Stomach smooth muscle (tissue), 2 donors: ENCODE data around the gene PSME3IP1.
"Not testable (repeated sequence)": the region's sequence is repeated elsewhere in the genome, so short reads cannot be mapped to it uniquely, and the experiment has no call there.

ENCODE experiments used
- H3K27ac ChIP-seq: one replicate; pipeline ENCODE4 v1.7.0; 2013; ENCODE audit warnings: mild to moderate bottlenecking, low read length, inconsistent platforms
- H3K27me3 ChIP-seq, 2 donors: one replicate each; pipeline ENCODE4 v1.7.0; 2013; ENCODE audit warnings: low read length in 2 of 2; ENCODE audit not compliant: insufficient read depth in 2 of 2, control insufficient read depth in 1 of 2
- H3K36me3 ChIP-seq, 2 donors: one replicate each; pipeline ENCODE4 v1.7.0; 2013; ENCODE audit warnings: low read length in 2 of 2; ENCODE audit not compliant: control insufficient read depth in 2 of 2, insufficient read depth in 2 of 2
- H3K4me1 ChIP-seq: one replicate; pipeline ENCODE4 v1.7.0; 2013; ENCODE audit warnings: low read length; ENCODE audit not compliant: control insufficient read depth, insufficient read depth
- H3K4me3 ChIP-seq, 2 donors: one replicate each; pipeline ENCODE4 v1.7.0; 2013; ENCODE audit warnings: low read length in 2 of 2
- H3K9ac ChIP-seq, 2 donors: one replicate each; pipeline ENCODE4 v1.7.0; 2013; ENCODE audit warnings: low read length in 2 of 2, mild to moderate bottlenecking in 1 of 2
- H3K9me3 ChIP-seq, 2 donors: one replicate each; pipeline ENCODE4 v1.7.0; 2013; ENCODE audit warnings: low read length in 2 of 2; ENCODE audit not compliant: control insufficient read depth in 2 of 2
- donor health status: healthy.
- donor health status: Pancreatic carcinoma.

PSME3IP1 gene

GRCh38 chr16:57123216-57123973, 62.4 kb downstream of the PSME3IP1 start:
- Histone ChIP-seq H3K27ac (no peak overlapping the region), H3K27me3 (no peaks in the 10 kb centered on the region), H3K4me3 (no peak overlapping the region), H3K36me3 (peaks cover 0 to 19% of the 10 kb centered on the region in 2 donors), H3K9ac (no peak overlapping the region), H3K4me1 (no peaks in the 10 kb centered on the region), H3K9me3 (no peaks in the 10 kb centered on the region)

DNA sequence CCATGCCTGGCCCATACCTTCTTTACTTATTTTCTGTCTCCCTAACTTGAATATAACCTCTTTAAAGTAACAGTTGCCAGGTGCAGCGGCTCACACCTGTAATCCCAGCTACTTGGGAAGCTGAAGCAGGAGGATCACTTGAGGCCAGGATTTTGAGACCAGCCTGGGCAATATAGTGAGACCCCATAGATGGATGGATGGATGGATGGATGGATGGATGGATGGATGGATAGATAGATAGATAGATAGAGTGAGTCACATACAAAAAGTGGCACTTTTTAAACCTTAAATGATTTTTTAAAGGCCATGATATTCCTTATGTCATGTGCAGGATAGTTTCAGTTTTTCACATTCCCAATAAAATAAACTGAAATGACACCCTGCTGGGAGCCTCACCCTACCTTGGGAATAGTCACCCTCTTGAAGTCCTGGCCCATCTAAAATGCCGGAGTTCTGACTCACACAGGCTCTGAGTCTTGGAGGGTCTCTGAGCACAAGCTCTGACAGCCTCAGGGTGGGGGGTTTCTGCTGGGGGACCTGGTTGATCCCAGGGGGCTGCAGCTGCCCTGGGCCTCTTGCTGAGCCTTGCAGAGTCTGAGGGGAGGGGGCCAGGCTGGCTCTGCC, 67.3 kb downstream of the PSME3IP1 start:
- H3K9ac ChIP-seq: no peak overlapping the region
- no peaks in the 10 kb centered on the region for H3K27me3 ChIP-seq
- no peaks in the 10 kb centered on the region for H3K4me1 ChIP-seq
- no peaks in the 10 kb centered on the region for H3K9me3 ChIP-seq
- H3K4me3 ChIP-seq: no peak overlapping the region
- peaks cover 0 to 30% of the 10 kb centered on the region in 2 donors for H3K36me3 ChIP-seq
- no peak overlapping the region for H3K27ac ChIP-seq

DNA sequence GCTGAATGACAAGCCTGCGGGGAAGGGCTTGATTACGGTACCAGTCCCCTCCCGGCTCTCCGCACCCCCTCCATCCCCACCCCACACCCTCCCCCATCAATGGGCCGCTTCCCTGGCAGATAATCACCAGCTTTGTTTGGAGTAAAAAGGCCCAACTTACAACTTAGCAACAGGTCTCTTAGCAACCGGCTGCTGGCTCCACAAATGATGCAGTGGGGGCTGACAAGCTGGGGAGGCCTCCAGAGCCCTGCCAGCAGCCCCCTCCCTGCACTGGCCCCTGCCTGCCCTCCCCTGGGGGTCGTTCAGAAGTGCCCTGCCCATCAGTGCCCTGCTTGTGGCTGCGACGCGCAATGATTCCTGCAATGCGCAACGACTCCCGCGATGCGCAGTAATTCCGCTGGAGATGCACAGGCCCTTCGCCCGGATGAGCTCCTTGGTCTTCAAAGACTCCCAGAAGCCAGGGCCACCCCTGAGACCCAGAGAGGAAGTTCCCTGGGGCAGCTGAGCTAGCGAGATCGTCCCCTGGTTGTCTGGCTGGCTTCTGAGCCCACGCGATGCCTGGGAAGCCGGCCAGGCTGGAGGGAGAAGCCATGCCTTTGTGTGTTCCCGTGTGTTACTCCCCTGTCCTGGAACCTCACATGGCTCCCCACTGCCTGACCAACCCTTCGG, 70.2 kb downstream of the PSME3IP1 start:
- H3K36me3 ChIP-seq: peaks cover 0 to 20% of the 10 kb centered on the region in 2 donors
- no peak overlapping the region for H3K4me3 ChIP-seq
- no peaks in the 10 kb centered on the region for H3K4me1 ChIP-seq
- no peak overlapping the region for H3K27ac ChIP-seq
- no peaks in the 10 kb centered on the region for H3K9me3 ChIP-seq
- no peaks in the 10 kb centered on the region for H3K27me3 ChIP-seq
- H3K9ac ChIP-seq: no peak overlapping the region

- no peak overlapping the region for H3K27ac ChIP-seq
- no peaks in the 10 kb centered on the region for H3K4me1 ChIP-seq
- H3K4me3 ChIP-seq: no peak overlapping the region
- H3K36me3 ChIP-seq: peaks cover 0 to 20% of the 10 kb centered on the region in 2 donors
- no peaks in the 10 kb centered on the region for H3K27me3 ChIP-seq
- H3K9me3 ChIP-seq: no peaks in the 10 kb centered on the region
- H3K9ac ChIP-seq: no peak overlapping the region
Observed at GRCh38 chr16:57115168-57115513, 70.7 kb downstream of the PSME3IP1 start.

DNA sequence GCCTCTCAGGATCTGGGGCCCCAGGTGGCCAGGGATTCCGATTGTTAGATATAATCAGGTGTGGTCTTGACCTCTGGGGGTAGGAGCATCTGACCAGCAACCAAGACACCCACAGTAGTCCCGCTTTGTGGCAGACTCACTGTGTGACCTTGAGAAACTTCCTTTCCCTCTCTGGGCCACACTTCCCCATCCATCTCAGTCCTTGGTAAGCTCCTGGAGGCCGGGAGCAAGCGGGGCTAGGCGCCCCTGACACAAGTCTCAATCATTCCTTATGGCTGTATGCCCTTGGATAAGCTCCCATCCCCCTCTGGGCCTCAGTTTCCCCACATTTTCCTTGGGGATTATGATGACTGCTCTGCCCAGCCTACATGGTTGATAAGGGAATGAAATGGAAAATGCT, 72.2 kb downstream of the PSME3IP1 start:
- Histone ChIP-seq H3K4me1 (no peaks in the 10 kb centered on the region), H3K36me3 (peaks cover 0 to 16% of the 10 kb centered on the region in 2 donors), H3K9ac (no peak overlapping the region)

GRCh38 chr16:57113042-57113453, 72.8 kb downstream of the PSME3IP1 start:
- Histone ChIP-seq H3K4me1 (no peaks in the 10 kb centered on the region), H3K27me3 (no peaks in the 10 kb centered on the region), H3K9ac (no peak overlapping the region), H3K36me3 (peaks cover 0 to 16% of the 10 kb centered on the region in 2 donors), H3K27ac (peak overlapping the region; percentile 18), H3K9me3 (no peaks in the 10 kb centered on the region), H3K4me3 (no peak overlapping the region)

More for the DNA sequence above, 72.2 kb downstream of the PSME3IP1 start:
- Histone ChIP-seq H3K27me3 (no peaks in the 10 kb centered on the region), H3K9me3 (no peaks in the 10 kb centered on the region), H3K27ac (no peak overlapping the region), H3K4me3 (no peak overlapping the region)

- Histone ChIP-seq H3K27ac (peak overlapping the region; percentile 18), H3K27me3 (no peaks in the 10 kb centered on the region), H3K4me1 (no peaks in the 10 kb centered on the region), H3K4me3 (no peak overlapping the region), H3K36me3 (peaks cover 0 to 13% of the 10 kb centered on the region in 2 donors), H3K9me3 (no peaks in the 10 kb centered on the region), H3K9ac (no peak overlapping the region)
Observed at GRCh38 chr16:57112403-57113041, 73.3 kb downstream of the PSME3IP1 start.

DNA sequence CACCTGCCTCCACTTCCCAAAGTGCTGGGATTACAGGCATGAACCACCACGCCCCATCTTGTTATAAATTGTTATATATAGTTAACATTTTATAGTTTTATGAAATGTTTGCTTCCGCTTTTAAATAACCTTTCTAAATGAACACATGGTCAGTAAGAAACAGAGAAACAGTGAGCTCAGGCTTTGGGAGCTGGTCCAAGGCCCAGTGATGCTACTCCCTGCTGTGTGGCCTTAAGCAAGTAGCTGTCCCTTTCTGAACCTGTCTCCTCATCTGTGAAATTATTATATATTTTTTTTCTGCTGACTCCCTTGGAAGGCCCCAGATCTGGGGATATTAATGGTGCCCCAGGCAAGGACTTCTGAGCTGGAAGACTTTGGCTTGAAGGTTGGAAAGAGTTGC, 74.4 kb downstream of the PSME3IP1 start:
- Histone ChIP-seq H3K4me3 (no peak overlapping the region), H3K9ac (no peak overlapping the region), H3K27ac (no peak overlapping the region), H3K4me1 (no peaks in the 10 kb centered on the region), H3K36me3 (peaks cover 0 to 9% of the 10 kb centered on the region in 2 donors), H3K27me3 (no peaks in the 10 kb centered on the region), H3K9me3 (no peaks in the 10 kb centered on the region)

DNA sequence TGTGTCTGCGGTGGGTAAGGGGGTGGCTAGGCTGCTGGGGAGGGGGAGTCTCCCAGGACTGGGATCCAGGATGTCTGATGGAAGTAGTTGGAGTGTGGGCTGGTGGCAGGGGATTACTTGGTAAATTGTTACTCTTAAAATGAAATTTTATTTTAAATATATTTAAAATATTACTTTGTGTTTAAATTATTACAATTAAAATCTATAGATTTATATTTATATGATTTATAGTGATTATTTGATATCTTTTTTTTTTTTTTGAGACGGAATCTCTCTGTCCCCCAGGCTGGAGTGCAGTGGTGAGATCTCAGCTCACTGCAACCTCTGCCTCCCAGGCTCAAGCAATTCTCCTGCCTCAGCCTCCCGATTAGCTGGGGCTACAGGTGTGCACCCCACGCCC, 74.9 kb downstream of the PSME3IP1 start:
- Histone ChIP-seq H3K4me1 (no peaks in the 10 kb centered on the region), H3K27me3 (no peaks in the 10 kb centered on the region)

GRCh38 chr16:57109259-57110105, 76.4 kb downstream of the PSME3IP1 start:
- H3K27me3 ChIP-seq, H3K27ac ChIP-seq, H3K9ac ChIP-seq, H3K4me3 ChIP-seq, H3K36me3 ChIP-seq, H3K4me1 ChIP-seq, H3K9me3 ChIP-seq: not testable (repeated sequence)

More for the DNA sequence above, 74.9 kb downstream of the PSME3IP1 start:
- Histone ChIP-seq H3K4me3 (no peak overlapping the region), H3K36me3 (peaks cover 0 to 4% of the 10 kb centered on the region in 2 donors), H3K27ac (no peak overlapping the region), H3K9ac (no peak overlapping the region), H3K9me3 (no peaks in the 10 kb centered on the region)
